ENCODE measurements around the gene NDST1.

DNA sequence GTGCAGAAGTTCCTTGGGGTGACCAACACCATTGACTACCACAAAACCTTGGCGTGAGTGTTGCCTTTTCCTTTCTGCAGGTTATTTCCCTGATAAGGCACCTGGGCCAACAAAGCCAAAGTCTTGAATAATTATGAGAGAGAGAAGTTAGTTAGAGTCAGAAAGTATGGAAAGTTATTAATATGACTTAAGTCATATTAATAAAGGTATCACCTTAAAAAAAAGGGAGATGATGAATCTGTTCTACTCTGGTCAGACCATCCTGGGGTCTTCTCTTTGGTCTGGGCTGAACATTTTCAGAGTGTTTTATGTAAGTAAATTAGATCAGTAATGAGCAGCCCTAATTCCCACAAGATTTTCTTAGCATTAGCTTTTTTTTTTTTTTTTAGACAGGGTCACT lies 41.8 kb downstream of the NDST1 start:
- TF ChIP-seq POLR2A (IDR thresholded peaks at IDR 0.05): no peak
- TF ChIP-seq, protein P1, sequence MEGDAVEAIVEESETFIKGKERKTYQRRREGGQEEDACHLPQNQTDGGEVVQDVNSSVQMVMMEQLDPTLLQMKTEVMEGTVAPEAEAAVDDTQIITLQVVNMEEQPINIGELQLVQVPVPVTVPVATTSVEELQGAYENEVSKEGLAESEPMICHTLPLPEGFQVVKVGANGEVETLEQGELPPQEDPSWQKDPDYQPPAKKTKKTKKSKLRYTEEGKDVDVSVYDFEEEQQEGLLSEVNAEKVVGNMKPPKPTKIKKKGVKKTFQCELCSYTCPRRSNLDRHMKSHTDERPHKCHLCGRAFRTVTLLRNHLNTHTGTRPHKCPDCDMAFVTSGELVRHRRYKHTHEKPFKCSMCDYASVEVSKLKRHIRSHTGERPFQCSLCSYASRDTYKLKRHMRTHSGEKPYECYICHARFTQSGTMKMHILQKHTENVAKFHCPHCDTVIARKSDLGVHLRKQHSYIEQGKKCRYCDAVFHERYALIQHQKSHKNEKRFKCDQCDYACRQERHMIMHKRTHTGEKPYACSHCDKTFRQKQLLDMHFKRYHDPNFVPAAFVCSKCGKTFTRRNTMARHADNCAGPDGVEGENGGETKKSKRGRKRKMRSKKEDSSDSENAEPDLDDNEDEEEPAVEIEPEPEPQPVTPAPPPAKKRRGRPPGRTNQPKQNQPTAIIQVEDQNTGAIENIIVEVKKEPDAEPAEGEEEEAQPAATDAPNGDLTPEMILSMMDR (IDR thresholded peaks at IDR 0.05): no peak
